GM12892 (cell line): ENCODE data around the gene CISD3.

Experiments
- POLR2A ChIP-seq: IDR thresholded peaks from 2 replicates; pipeline ENCODE4 v1.6.1; 2011; ENCODE audit warnings: low read depth, low read length, control low read depth
- POLR2AphosphoS5 ChIP-seq: IDR thresholded peaks from 2 replicates; pipeline ENCODE4 v1.6.1; 2011; ENCODE audit warnings: low read depth, low read length, control low read depth
- TAF1 ChIP-seq: IDR thresholded peaks from 2 replicates; pipeline ENCODE4 v1.6.1; 2011; ENCODE audit warnings: low read depth, mild to moderate bottlenecking, control low read depth, low read length, borderline replicate concordance

DNA sequence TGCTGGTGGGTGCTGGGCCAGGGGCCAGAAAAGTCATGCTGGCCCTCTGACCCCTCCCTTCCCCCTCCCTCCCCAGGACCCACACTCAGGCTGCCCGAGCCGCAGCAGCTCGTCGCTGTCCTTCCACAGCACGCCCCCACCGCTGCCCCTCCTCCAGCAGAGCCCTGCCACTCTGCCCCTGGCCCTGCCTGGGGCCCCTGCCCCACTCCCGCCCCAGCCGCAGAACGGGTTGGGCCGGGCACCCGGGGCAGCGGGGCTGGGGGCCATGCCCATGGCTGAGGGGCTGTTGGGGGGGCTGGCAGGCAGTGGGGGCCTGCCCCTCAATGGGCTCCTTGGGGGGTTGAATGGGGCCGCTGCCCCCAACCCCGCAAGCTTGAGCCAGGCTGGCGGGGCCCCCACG lies 8.3 kb upstream of the CISD3 start:
- TF ChIP-seq POLR2A (no peak), POLR2AphosphoS5 (no peak), TAF1 (no peak)
